AG04450 (cell line): ENCODE results near the gene ZNF732. TPM values are rescaled to one million over a fixed set of nuclear protein-coding genes. Genes with fewer than 3 reads are reported as not detected.

Experiments
- CTCF ChIA-PET: fragments of 300-600, 350-600 bp; formaldehyde crosslinking; extraction: SDS; loops from one replicate; lab custom pipeline; 2022; ENCODE audit warnings: antibody characterized with exemption, inconsistent platforms; lab: Charles Lee
- POLR2A ChIA-PET: fragments of 350-600 bp; formaldehyde crosslinking; extraction: SDS; loops from one replicate; lab custom pipeline; 2021; ENCODE audit warnings: antibody characterized with exemption, inconsistent platforms; lab: Yijun Ruan, JAX
- DNase-seq: peaks from one replicate; pipeline ENCODE4 v3.0.0-alpha.2; 2011; ENCODE audit warnings: low read depth, low spot score
- H3K27ac ChIP-seq: one replicate; pipeline ENCODE4 v1.5.1; 2012; ENCODE audit warnings: low read depth, low read length, control low read depth
- H3K27me3 ChIP-seq: one replicate; pipeline ENCODE4 v1.6.0; 2012; ENCODE audit warnings: low read length; ENCODE audit not compliant: control insufficient read depth, insufficient read depth
- H3K4me3 ChIP-seq: 2 replicates; pipeline ENCODE4 v1.5.1; 2011; ENCODE audit warnings: mild to moderate bottlenecking, low read depth, low read length, control low read depth
- H3K9me3 ChIP-seq: 2 replicates; pipeline ENCODE4 v1.5.1; 2012; ENCODE audit warnings: low read length; ENCODE audit not compliant: control insufficient read depth, insufficient read depth
- CTCF ChIP-seq: IDR thresholded peaks from 2 replicates; pipeline ENCODE4 v1.5.1; 2011; ENCODE audit warnings: low read depth, low read length, control low read depth, inconsistent platforms
- polyA minus RNA-seq: library from RNA; depleted of rRNA, polyadenylated mRNA; stranded (reverse); fragments of >200 nt; gene quantifications from 2 replicates; pipeline ENCODE4 v1.2.3, GENCODE V29; 2011; rRNA and poly(A)+ RNA removed
- polyA plus RNA-seq: library from polyadenylated mRNA; depleted of rRNA; stranded (reverse); fragments of >200 nt; gene quantifications from 2 replicates; pipeline ENCODE4 v1.2.3, GENCODE V29; 2011; rRNA removed

ZNF732 gene
- polyA plus RNA-seq = 0.04 and 0.12 TPM in 2 replicates
- 0.41 and 0.48 TPM in 2 replicates for polyA minus RNA-seq

GRCh38 chr4:304969-305680, at the start of gene ZNF732:
TSS of gene ZNF732 (minus strand) at chr4:305474. CDS start at chr4:305310, 164 bp downstream.
- CTCF ChIA-PET = no interaction called here
- no peaks in the 10 kb centered on the region for H3K27me3 ChIP-seq
- peak; percentile 16 for DNase-seq
- POLR2A ChIA-PET = interaction anchor here (1.5 kb wide), 1 partner anchor 33 kb away, joined by 4 read pairs; the partner anchor contains the start of gene ZNF141
- H3K4me3 ChIP-seq = peak within 1 kb of the TSS; percentile 63
- no peak within 1 kb of the TSS for H3K27ac ChIP-seq
- peaks cover 21% of the 10 kb centered on the region for H3K9me3 ChIP-seq
- TF ChIP-seq CTCF = no peak

GRCh38 chr4:340011-340410, 34.7 kb upstream of the ZNF732 start:
- ChIA-PET POLR2A (no interaction called here), CTCF (no interaction called here)
- Histone ChIP-seq H3K27ac (no peak overlapping the region), H3K27me3 (no peaks in the 10 kb centered on the region), H3K9me3 (peaks cover 48% of the 10 kb centered on the region), H3K4me3 (no peak overlapping the region)
- 0 out of 2 replicates have a peak, but pooled peaks have one; percentile 14 for TF ChIP-seq CTCF
- DNase-seq = no peak

GRCh38 chr4:338759-339097, 33.5 kb upstream of the ZNF732 start:
- H3K27me3 ChIP-seq = no peaks in the 10 kb centered on the region
- DNase-seq = no peak
- peaks cover 43% of the 10 kb centered on the region for H3K9me3 ChIP-seq
- CTCF ChIA-PET = no interaction called here
- H3K27ac ChIP-seq = no peak overlapping the region
- peak overlapping the region; percentile 78 for H3K4me3 ChIP-seq
- POLR2A ChIA-PET = interaction anchor here (1.1 to 1.4 kb wide), 3 partner anchors 34 to 285 kb away, joined by 4 to 5 read pairs (median 5); partner anchors contain the start of genes ZNF595 and ZNF732
- no peak for TF ChIP-seq CTCF

GRCh38 chr4:337932-338758, 32.9 kb upstream of the ZNF732 start:
- peak overlapping the region; percentile 78 for H3K4me3 ChIP-seq
- H3K27ac ChIP-seq = peak overlapping the region; percentile 91
- ChIA-PET CTCF (no interaction called here), POLR2A (interaction anchor here (0.6 to 1.4 kb wide), 4 partner anchors 34 to 285 kb away, joined by 3 to 5 read pairs (median 4); partner anchors contain the start of genes ZNF595 and ZNF732)
- TF ChIP-seq CTCF = no peak
- H3K27me3 ChIP-seq = no peaks in the 10 kb centered on the region
- DNase-seq = no peak
- peaks cover 39% of the 10 kb centered on the region for H3K9me3 ChIP-seq
